ENCODE results near the gene SIX3.

SIX3 gene

DNA sequence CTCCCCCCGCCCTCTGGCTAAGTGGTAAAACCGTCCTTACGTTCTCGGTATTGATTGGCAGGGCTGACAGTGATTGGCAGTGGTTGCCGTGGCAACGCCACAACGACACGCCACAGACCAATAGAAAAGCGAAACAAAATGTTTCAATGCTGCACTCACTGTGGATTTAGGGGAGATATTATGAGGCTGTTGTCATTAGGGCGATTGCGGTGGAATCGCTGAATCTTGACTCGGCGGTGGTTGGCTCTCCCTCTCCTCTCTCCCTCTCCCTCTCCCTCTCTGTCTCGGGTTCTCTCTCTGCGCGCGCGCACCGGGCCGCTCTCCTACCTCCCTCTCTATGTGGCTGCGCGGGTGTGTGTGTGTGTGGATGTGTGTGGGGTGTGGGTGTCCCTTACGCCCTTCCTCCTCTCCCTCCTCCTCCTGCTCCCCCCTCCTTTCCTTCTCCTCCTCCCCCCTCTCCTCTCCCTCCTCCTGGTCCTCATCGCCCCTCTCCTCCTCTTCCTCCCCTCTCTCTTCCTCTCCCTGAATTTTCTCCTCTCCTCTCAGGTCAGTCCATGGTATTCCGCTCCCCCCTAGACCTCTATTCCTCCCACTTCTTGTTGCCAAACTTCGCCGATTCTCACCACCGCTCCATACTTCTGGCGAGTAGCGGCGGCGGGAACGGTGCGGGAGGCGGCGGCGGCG, at the start of gene SIX3:
Gene SIX3 (plus strand): TSS at position 152 of the 684 bp plus-strand sequence. CDS start 403 bp downstream, at position 555.
- DNase-seq: peak in 19 of 58 donors; percentile 2 to 79 (median 24)

DNA sequence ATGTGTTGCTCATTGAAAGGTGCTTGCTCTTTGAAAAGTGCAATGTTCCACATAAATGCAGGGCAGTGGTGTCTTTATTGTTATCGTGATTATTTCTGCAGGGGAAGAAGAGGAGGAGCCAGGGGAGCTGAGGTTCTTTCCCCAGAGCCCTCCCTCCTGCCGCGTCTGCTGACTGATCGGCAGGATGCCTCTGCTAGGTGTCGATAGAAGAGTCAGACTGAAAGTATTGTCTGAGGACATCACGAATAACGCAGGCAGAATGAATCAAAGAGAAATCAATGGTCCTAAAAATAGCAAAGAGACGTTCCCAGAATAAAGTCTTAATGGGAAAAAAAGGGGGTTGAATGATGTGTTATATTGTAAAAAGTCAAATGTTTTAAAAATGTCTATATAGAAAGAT, 47.4 kb upstream of the SIX3 start:
- no peak for DNase-seq

DNA sequence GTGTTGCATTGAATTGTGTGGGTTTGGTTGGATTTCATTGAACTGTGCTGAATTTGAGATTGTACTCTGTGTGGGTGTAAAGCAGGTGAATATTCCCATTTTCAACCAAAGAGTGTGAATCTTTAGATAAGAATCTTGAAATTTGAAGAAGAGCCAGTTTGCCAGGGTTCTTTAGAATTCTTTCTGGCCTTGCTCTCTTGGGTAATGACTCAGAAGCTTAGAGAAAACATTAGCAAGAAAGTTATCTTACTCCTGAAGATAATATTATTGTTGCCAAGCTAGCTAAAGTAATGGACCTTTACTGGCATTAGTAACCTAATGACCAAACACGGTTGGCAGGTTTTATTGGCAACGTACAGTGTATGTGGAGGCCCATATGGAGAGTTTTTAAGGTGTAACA, 46.4 kb upstream of the SIX3 start:
- no peak for DNase-seq

DNA sequence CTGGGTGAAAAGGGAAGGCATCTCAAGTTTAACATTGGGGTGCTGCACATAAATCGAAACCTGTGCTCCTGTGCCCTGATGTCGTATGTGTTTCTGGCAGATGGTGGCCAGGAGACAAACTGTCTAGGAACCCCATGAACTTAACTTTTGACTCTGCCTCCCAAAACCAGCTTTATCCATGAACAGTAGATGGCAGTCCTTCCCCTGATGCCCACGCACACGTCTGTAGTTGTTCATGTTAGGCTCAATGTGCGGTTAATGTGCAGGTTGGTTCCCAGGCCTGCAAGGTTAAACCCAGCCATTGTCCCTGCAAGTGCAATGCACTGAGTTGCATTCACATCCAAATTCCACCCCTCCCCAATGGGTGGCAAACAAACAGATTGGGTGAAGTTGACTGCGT, 44.1 kb upstream of the SIX3 start:
- no peak for DNase-seq

DNA sequence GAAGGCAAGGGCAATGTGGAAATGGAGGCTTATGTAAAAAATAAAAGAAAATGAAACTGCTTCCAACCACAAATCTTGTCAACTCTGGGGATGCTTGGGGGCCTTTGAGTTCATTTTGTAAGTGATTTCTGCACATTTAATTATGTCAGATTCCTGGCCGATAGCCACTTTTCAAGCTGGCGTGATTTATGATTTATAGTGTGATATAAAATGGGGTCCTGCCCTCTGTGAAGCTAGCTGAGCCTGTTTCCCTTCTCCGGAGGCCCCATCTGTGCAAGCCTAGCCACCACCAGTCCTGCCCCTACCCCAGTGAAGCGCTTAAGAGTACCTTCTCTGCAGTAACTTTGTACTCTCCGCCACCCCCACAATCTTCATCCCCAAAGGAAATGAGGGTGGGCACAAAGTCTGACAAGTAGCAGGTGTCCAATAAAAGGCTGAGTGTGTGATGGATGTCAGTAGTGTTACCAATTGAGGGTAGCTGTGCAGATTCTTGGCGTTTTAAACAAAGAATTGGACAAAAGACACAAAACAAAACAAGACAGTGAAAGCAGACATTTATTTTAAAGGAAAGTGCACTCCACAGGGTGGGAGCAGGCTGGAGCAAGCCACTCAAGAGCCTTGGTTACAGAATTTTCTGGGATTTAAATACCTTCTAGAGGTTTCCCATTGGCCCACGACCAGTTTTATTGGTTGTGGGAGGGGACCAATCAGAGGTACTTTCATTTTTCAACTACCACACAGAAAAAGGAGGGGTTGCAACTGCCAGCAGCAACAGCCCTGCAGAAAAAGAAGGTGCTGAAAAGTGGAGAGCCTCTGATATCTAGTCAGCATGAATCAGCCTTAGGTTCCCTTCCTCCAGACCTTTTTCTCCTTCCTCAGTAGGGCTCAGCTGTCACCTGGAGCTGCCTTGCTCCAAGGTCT, 39.0 kb upstream of the SIX3 start:
- DNase-seq: no peak

DNA sequence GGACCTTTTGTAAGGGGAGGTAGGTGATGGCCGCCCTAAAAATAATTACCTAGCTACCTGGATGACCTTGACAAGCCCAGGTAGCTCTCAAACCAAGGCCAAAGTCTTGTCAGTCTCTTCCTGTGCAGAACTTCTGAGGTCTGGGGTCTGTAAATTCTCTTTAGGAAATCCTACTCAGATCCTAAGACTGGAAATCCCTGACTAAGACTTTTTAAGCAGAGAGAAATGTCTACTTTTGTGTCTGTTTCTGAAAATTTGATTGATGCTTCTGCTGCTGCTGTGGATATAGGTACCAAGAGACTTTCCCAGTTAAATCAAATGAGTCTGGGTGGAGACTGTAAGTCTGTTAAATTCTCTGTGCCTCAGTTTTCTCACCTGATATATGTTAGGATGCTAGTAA, 36.9 kb upstream of the SIX3 start:
- DNase-seq: no peak

DNA sequence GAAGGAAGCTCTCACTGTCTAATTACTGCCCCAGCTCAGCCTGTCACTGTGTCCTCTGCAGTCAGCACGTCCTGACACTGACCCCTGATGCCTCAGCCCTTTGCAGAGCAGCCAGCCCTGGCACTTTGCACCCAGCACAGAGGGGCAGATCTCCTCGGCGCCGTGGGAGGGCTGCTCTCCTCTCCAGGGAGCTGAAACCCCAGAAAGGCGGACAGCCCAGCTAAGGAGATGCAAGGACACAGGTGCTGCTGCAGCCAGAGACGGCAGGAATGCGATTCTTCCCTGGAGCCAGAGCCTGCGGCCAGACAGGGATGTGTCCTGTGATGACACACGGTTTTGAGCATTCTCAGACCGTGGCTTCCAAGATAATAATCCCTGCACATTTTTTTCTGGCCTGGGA, 34.5 kb upstream of the SIX3 start:
- DNase-seq: no peak

DNA sequence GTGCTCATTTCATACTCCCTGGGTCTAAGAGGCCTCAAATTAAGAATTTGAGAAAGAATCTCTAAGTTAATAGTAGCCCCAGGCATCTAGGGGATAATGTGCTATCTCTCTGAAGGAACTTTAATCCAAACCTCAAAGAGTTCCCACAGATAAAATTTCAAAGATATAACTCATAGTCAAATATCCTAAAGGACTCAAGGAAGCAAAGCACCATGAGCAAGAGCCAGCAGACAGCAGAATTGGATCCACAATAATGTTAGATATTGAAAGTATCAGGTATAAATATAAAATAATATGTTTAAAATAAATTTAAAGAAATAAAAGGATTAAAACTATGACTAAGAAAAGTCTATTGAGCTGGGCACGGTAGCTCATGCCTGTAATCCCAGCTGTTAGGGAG, 31.7 kb upstream of the SIX3 start:
- no peak for DNase-seq

DNA sequence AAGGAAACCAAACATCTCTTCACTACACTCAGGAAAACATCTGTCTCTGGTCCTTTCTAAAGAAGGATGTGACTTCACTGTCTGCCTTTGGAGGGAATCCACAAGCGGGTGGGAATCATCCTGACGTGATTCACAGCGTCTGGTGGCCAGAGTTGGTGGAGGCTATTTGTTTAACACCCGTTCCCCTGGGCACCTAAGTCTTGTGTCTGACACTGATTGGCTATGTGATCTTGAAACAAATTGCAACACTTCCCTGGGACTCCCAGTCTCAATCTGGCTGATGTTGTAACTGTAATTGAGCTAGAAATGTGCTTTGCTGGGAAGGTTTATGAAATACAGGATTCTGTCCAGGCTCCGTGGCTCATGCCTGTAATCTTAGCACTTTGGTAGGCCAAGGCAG, 28.8 kb upstream of the SIX3 start:
- no peak for DNase-seq

DNA sequence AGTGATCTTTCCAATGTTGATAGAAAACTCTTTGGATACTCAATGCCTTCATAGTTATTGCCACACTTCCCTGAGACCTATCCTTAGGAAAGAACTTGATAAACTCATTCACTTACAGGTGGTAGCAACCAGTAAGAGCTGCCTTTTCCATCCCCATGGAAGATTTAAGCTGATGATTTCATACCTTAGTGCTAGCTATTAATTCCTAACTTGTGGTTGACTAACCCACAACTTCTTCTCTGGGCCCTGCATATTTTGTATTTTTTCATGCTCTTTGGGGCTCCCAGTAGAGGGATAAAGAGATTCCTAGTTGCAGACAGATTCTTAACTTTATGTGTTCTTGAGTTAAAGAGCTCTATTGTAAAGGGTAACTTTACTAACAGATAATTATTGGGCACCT, 25.2 kb upstream of the SIX3 start:
- DNase-seq: no peak

DNA sequence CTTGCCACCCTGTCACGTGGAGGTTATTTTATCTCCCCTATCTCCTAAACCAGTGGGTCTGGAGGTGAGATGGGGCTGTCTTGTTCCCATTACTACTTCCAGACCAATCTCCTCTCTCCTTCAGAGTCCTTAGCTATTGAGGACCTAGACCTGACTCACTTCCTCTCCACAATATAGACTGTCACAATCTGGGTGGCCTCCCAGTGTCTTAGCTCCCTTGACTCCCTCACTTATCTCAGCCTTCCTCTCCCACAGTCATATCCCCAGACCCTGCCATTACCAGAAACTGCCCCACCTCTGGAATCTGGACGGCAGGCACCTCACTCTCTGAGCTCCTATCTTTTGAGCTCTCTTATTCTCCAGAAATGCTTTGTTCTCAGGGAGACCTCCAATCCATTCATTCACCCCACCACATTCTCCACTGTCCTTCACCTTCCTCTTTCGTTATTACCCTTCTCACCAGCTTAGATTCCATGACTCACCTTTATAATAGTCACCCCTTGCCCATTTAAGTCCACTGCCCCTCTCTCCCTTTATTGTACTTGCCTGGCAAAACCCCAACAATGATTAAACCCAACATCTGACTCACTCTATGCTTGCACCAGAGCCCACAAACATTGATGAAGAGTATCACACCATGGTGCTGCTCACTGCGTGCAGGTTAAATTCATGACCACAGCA, 23.3 kb upstream of the SIX3 start:
- DNase-seq: no peak

DNA sequence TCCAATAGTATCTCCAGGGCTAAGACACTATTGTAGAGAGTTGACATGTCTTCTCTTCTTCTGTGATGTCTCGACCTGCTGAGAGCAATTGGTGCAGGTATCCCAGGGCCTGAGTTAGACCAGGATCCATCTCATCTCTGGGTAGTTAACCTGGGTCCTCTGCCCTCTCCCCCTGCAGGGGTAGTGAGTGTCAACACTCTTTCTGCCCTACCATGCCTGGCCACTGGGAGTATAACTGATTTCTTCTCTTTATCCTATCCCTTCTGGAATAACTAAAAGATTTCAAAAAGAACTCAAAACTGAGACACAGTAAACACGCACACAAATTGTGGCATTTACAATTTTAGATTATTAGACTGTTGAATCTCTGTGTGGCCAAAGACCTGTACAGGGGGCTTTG, 20.8 kb upstream of the SIX3 start:
- no peak for DNase-seq

DNA sequence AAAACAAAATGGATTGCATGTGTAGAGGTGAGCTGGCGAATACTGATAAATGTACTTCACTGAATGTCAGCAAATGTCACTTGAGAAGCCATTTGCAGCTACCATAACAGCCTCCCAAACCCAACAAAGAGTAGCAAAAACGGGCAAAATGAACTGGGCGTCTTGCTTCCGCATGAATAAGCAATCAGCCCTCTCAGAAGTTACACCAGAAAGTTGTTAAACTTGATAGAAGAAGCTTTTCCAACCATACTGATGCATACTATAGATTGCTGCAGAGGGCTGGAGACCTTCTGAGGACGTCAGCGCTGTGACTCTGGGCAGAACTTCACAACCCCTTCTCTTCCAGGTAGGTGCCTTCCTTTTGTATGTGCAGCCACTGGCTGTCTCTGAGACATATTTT, 18.7 kb upstream of the SIX3 start:
- no peak for DNase-seq

DNA sequence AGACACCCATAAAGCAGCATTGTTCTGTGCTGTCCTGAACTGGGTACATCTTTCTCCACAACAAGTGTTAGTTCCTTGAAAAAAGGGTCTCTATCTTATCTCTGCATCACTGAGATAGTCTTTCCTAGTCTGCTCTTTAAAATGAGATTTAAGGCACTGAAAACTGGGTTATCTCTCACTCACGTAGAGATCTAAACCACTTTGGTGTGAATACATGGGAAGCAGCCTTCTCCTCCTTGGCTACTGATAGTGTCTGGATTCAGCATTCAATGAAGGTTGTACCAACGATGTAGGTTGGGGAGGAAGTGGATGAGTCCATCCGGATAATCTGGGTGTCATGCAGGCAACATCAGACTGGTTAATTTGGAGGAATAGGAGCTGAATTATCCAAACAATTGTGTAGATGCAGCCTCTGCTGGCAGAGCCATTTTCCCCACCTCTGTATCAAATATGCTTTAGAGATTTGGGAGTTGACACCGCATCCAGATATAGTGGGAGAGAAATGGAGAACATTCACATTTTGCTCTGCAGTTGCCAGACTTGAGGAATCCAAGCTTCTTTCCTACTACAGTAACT, 15.9 kb upstream of the SIX3 start:
- DNase-seq: no peak

DNA sequence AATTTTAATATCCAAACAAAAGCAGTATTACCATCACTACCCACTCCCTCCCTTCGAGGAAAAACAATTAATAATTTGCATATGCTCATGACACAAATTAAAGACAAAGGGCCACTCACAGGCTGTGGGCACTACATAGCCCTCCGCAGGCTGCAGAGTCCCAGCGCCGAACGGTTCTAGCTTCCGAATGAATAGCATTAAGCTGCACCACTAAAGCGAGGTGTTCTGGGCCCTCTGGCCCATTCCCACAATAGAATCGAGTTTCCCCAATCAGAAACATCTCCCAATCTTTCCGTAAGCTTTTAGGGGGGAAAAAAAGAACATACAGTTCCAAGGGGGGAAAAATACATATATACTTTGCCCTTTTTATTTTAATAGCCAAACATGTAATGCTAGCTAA, 14.5 kb upstream of the SIX3 start:
- DNase-seq: no peak

DNA sequence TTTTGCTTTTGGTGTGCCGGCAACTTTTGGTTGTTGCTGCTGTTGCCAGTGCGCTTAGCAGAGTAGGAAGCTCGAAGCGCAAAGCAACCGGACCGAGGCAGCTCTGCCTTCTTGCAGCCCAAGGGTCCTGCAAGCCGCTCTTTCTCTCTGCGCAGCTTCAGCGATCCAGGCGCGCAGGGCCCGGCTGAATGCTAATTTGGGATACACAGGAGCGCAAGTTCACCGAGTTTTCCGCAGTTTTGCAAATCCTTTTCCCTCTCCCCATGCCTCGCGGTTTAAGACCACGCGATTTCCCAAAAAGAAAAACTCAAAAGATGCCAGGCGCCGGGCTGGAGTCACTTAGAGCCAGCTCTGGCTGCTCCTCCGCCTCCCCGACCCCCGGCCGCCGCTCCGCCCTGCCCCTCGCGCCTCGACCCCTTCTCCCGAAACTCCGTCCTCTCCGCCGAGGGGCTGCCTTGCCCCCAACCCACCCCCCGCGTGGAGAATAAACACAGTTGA, 13.5 kb upstream of the SIX3 start:
- no peak for DNase-seq

DNA sequence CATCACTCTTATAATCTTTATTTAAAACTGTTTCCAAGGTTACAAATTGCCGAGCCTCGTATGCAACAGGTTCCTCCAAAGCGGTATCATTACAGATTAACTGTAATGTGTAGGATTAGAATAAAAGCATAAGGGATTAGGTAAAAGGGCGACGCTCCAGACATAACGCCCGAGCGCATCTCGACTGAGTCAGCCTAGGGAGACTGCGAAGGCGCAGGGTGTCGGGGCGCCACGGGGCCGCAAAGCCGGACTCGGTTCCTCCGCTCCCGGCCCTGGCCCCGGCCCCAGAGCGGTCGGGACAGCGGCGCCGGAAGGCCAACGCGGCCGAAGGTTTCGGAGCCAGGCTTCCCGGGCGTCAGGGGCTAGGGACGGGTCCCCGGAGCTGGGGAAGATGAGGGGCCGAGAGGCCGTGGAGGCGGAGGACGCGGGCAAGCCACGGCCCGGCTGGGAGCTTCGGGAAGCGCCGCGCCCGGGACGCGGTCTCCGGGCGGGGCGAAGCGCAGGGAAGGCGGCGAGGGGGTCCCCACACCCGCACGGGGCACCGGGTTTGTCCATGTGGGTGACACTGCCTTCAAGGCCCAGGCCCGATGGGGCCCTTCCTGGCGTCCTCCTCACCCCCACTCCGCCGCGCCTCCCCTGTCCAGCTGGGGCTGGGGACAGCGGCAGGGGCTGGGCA, 12.9 kb upstream of the SIX3 start:
- no peak for DNase-seq

DNA sequence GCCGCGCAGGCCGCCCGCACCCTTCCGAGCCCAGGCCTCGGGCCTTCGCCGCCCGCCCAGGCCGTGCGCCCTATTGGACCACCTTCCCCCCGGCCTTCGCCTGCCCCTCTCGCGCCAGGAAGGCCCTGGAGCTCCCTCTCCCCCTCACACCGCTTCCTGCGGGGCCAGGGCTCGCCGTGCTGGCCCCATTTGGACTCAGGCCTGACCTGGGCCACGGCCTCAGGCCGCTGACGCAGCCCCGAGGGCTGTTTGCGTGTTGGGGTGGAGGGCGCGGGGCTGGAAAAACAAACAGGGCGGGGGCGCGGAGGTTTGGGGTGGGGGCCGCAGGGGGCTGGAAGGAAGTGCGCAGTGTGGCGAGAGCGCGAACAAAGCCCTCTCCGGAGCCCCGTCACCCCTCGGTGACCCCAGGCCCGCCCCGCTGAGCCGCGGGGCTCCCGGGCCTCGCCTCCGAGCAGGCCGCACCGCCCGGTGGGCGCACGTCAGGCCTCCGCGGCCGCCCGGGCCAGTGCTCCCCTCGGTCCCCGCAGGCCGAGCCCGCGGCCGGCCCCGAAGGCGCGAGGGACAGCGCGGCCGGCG, 12.3 kb upstream of the SIX3 start:
- DNase-seq: no peak

DNA sequence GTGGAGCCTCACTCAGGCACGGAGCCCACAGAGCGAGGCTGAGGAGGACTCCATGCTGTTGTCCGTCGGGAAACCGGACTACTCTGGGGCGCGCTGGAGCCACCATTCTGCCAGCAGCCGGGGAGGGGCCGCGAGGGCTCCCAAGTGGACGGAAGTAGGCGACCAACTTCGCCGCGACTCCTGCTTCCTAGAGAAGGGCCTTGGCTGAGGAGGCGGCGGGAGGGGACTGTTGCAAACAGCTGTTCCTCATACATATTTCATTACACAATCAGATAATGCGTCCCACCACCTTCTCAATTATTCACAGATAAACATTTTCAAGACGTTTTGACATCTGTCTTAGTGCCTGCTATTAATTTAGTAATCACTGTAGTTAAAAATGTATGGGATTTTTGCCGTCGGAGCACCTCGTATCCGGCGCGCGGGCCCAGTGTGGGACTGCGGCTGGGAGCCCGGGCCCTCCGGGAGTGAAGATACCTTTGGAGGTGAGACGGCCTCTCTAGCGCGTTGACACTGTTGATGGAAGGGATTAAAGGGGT, 11.7 kb upstream of the SIX3 start:
- no peak for DNase-seq
